SK-N-SH (cell line): ENCODE data around the gene IDE. TPM values are rescaled to one million over a fixed set of nuclear protein-coding genes. Genes with fewer than 3 reads are reported as not detected.

ENCODE experiments used
- CTCF ChIA-PET: fragments of 300-600, 350-600 bp; formaldehyde crosslinking; extraction: SDS; loops from one replicate; lab custom pipeline; 2021; lab: Yijun Ruan, JAX
- POLR2A ChIA-PET: fragments of 350-600 bp; sonication (Branson Sonifier 250); formaldehyde crosslinking; extraction: SDS; loops from one replicate; lab custom pipeline; 2020; ENCODE audit warnings: antibody characterized with exemption, inconsistent platforms; lab: Yijun Ruan, JAX
- DNase-seq: peaks from one replicate; pipeline ENCODE4 v3.0.0; 2012
- H2AFZ ChIP-seq: fragments of 200-600 bp; sonication (generic); 2 replicates; pipeline ENCODE4 v1.8.1; 2016; ENCODE audit warnings: antibody characterized with exemption, mild to moderate bottlenecking, low read depth
- H3F3A ChIP-seq: fragments of 200-600 bp; sonication (generic); replicated peaks from 2 replicates; pipeline ENCODE3; 2016; ENCODE audit warnings: antibody characterized with exemption, mild to moderate bottlenecking; ENCODE audit not compliant: insufficient read depth
- H3K27ac ChIP-seq, 2 experiments: fragments of 200-500 bp in 1 of 2; fragments of 200-600 bp in 1 of 2; sonication (Bioruptor generic) in 1 of 2; sonication (generic), shearing (Covaris generic) in 1 of 2; 2 replicates each; pipeline versions ENCODE4 v1.5.1 to v1.6.1; 2014 to 2016; ENCODE audit warnings: low read depth in 2 of 2, inconsistent platforms in 1 of 2, low read length in 1 of 2, mild to moderate bottlenecking in 1 of 2, mixed read lengths in 1 of 2
- H3K27me3 ChIP-seq: fragments of 200-600 bp; sonication (generic), shearing (Covaris generic); 2 replicates; pipeline ENCODE4 v1.6.1; 2016; ENCODE audit warnings: mixed run types; ENCODE audit not compliant: insufficient read depth
- H3K36me3 ChIP-seq, 2 experiments: fragments of 200-500 bp in 1 of 2; fragments of 200-600 bp in 1 of 2; sonication (Bioruptor generic) in 1 of 2; sonication (generic) in 1 of 2; replicated peaks in 1 of 2; 2 replicates each; pipeline versions ENCODE3 to v1.5.1; 2014 to 2016; ENCODE audit warnings: low read length in 1 of 2, mild to moderate bottlenecking in 1 of 2; ENCODE audit not compliant: insufficient read depth in 2 of 2, control insufficient read depth in 1 of 2
- H3K4me1 ChIP-seq, 2 experiments: fragments of 200-500 bp in 1 of 2; fragments of 200-600 bp in 1 of 2; sonication (Bioruptor generic) in 1 of 2; sonication (generic), shearing (Covaris generic) in 1 of 2; 2 replicates each; pipeline versions ENCODE4 v1.5.1 to v1.6.1; 2014 to 2016; ENCODE audit warnings: low read depth in 1 of 2, low read length in 1 of 2, mixed run types in 1 of 2; ENCODE audit not compliant: insufficient read depth in 2 of 2, control insufficient read depth in 1 of 2
- H3K4me2 ChIP-seq: fragments of 200-600 bp; sonication (generic), shearing (Covaris generic); 2 replicates; pipeline ENCODE4 v1.6.1; 2017; ENCODE audit warnings: mixed run types
- H3K4me3 ChIP-seq, 2 experiments: fragments of 200-500 bp in 1 of 2; fragments of 200-600 bp in 1 of 2; sonication (Bioruptor generic) in 1 of 2; sonication (generic), shearing (Covaris generic) in 1 of 2; 2 replicates each; pipeline versions ENCODE4 v1.5.1 to v1.8.1; 2014 to 2016; ENCODE audit warnings: low read depth in 2 of 2, inconsistent platforms in 1 of 2, low read length in 1 of 2, mild to moderate bottlenecking in 1 of 2, mixed read lengths in 1 of 2, moderate library complexity in 1 of 2
- H3K79me2 ChIP-seq: fragments of 200-600 bp; sonication (generic); 2 replicates; pipeline ENCODE4 v1.8.1; 2017; ENCODE audit warnings: mild to moderate bottlenecking; ENCODE audit not compliant: insufficient read depth
- H3K9ac ChIP-seq: fragments of 200-600 bp; sonication (generic); 2 replicates; pipeline ENCODE4 v1.6.1; 2017; ENCODE audit warnings: mixed run types
- H3K9me2 ChIP-seq: fragments of 200-600 bp; sonication (generic); 2 replicates; pipeline ENCODE4 v1.6.1; 2017; ENCODE audit warnings: mixed run types
- H3K9me3 ChIP-seq: fragments of 200-600 bp; sonication (generic); 2 replicates; pipeline ENCODE4 v1.6.1; 2017; ENCODE audit warnings: mixed run types, mild to moderate bottlenecking, moderate library complexity
- H4K20me1 ChIP-seq: fragments of 200-600 bp; sonication (generic); 2 replicates; pipeline ENCODE4 v1.6.1; 2017; ENCODE audit warnings: mild to moderate bottlenecking, mixed run types; ENCODE audit not compliant: insufficient read depth
- EZH2phosphoT487 ChIP-seq: fragments of 200-600 bp; sonication (generic); IDR thresholded peaks from 2 replicates; pipeline ENCODE4 v1.6.1; 2017; ENCODE audit warnings: low read depth, mixed run types, mild to moderate bottlenecking, antibody characterized with exemption, moderate library complexity, borderline replicate concordance
- FOXM1 ChIP-seq: IDR thresholded peaks from 2 replicates; pipeline ENCODE4 v1.4.0; 2012; ENCODE audit warnings: low read depth, mild to moderate bottlenecking
- GABPA ChIP-seq: IDR thresholded peaks from 2 replicates; pipeline ENCODE4 v1.4.0; 2012; ENCODE audit warnings: low read depth, mild to moderate bottlenecking
- JUND ChIP-seq: IDR thresholded peaks from 2 replicates; pipeline ENCODE4 v1.4.0; 2012
- RAD21 ChIP-seq: IDR thresholded peaks from 2 replicates; pipeline ENCODE4 v1.6.1; 2012; ENCODE audit warnings: mild to moderate bottlenecking, low read length
- RXRA ChIP-seq: IDR thresholded peaks from 2 replicates; pipeline ENCODE4 v1.4.0; 2012; ENCODE audit warnings: low read depth, mild to moderate bottlenecking, borderline replicate concordance
- SMC3 ChIP-seq: IDR thresholded peaks from 2 replicates; pipeline ENCODE4 v1.6.1; 2012; ENCODE audit warnings: low read depth, low read length, improper control_type of control experiment
- WGBS: methylation state at CpG from one replicate; pipeline ENCODE4 v1.1.6; 2017; ENCODE audit warnings: low lambda C conversion rate; 5-methylcytosine and 5-hydroxymethylcytosine counted together
- polyA plus RNA-seq, 3 experiments: library from polyadenylated mRNA; depleted of rRNA; stranded (reverse); fragments of >200 nt; gene quantifications; 2 replicates each; pipeline ENCODE4 v1.2.3, GENCODE V29; 2012
- TF ChIP-seq, protein P1 (sequence below): IDR thresholded peaks from 2 replicates; pipeline ENCODE4 v1.4.0; 2012; ENCODE audit warnings: low read depth
- TF ChIP-seq, protein P2 (sequence below): fragments of 200-600 bp; sonication (generic); IDR thresholded peaks from 2 replicates; pipeline ENCODE4 v1.6.1; 2017; ENCODE audit warnings: antibody characterized with exemption, mild to moderate bottlenecking, moderate library complexity

The IDE gene
- polyA plus RNA-seq, 1 of the 3 experiments (the other 2 are of a cell fraction): 9.3 TPM

DNA sequence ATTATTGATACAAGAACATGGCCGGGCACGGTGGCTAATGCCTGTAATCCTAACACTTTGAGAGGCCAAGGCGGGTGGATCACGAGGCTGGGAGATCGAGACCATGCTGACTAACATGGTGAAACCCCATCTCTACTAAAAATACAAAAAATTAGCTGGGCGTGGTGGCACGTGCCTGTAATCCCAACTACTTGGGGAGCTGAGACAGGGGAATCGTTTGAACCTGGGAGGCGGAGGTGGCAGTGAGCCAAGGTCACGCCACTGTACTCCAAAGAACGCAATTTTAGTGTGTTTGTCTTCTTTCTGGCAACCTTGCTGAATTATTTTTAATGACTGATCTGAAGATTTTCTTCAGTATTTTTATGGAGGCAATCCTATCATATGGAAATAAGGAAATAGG, 46.2 kb downstream of the IDE start:
- DNase-seq: no peak
- CTCF ChIA-PET: interaction anchor here (0.6 to 5.8 kb wide), 5 partner anchors 9 to 430 kb away, joined by 3 to 29 read pairs (median 3); partner anchors contain the start of gene IDE
- Histone ChIP-seq H2AFZ (no peak overlapping the region), H3K27me3 (no peaks in the 10 kb centered on the region), H3K9ac (no peak overlapping the region), H4K20me1 (no peaks in the 10 kb centered on the region), H3K9me2 (no peaks in the 10 kb centered on the region), H3K27ac (no peak overlapping the region), H3K4me2 (no peak overlapping the region), H3K4me3 (no peak overlapping the region), H3F3A (no peaks in the 10 kb centered on the region), H3K9me3 (no peaks in the 10 kb centered on the region), H3K4me1 (no peaks in the 10 kb centered on the region), H3K79me2 (no peaks in the 10 kb centered on the region; the same call in 1 of the 2 replicates), H3K36me3 (peaks cover 18 to 50% of the 10 kb centered on the region in 2 experiments)
- 89% methylated on average over 11 of the region's 11 CpGs for WGBS
- TF ChIP-seq RXRA (no peak), RAD21 (no peak), JUND (no peak), FOXM1 (no peak), GABPA (no peak)
- TF ChIP-seq, protein P1, sequence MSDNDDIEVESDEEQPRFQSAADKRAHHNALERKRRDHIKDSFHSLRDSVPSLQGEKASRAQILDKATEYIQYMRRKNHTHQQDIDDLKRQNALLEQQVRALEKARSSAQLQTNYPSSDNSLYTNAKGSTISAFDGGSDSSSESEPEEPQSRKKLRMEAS: no peak
- POLR2A ChIA-PET: no interaction called here

DNA sequence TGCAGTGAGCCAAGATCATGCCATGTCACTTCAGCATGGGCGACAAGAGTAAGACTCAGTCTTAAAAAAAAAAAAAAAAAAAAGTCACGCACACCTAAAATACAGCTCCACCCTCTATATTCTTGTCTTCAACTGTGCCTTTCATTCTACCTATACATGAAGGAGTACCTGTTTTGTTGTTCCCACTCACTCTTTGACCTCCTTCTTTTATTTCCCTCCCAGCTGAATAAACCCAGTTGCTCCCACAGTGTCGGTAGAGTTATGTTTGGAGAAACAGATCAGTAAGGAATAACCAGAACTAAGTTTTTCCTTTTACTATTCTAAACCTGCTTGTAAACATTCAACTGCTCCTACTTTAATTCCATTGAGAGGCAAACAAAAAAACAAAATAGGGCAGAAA, 50.3 kb downstream of the IDE start:
- no peak overlapping the region for H2AFZ ChIP-seq
- no peak overlapping the region for H3K4me2 ChIP-seq
- H3K36me3 ChIP-seq: peaks cover 8 to 26% of the 10 kb centered on the region in 2 experiments
- H3K27ac ChIP-seq: no peak overlapping the region
- DNase-seq: no peak
- H3K9me2 ChIP-seq: no peaks in the 10 kb centered on the region
- ChIA-PET POLR2A (no interaction called here), CTCF (interaction anchor here (0.8 to 5.8 kb wide), 4 partner anchors 23 to 51 kb away, joined by 3 to 29 read pairs (median 4); partner anchors contain the start of gene IDE)
- H4K20me1 ChIP-seq: no peaks in the 10 kb centered on the region
- H3F3A ChIP-seq: peaks cover 5% of the 10 kb centered on the region
- H3K9me3 ChIP-seq: no peaks in the 10 kb centered on the region
- H3K9ac ChIP-seq: no peak overlapping the region
- H3K4me1 ChIP-seq: no peaks in the 10 kb centered on the region
- H3K79me2 ChIP-seq: no peaks in the 10 kb centered on the region
- TF ChIP-seq, protein P2, sequence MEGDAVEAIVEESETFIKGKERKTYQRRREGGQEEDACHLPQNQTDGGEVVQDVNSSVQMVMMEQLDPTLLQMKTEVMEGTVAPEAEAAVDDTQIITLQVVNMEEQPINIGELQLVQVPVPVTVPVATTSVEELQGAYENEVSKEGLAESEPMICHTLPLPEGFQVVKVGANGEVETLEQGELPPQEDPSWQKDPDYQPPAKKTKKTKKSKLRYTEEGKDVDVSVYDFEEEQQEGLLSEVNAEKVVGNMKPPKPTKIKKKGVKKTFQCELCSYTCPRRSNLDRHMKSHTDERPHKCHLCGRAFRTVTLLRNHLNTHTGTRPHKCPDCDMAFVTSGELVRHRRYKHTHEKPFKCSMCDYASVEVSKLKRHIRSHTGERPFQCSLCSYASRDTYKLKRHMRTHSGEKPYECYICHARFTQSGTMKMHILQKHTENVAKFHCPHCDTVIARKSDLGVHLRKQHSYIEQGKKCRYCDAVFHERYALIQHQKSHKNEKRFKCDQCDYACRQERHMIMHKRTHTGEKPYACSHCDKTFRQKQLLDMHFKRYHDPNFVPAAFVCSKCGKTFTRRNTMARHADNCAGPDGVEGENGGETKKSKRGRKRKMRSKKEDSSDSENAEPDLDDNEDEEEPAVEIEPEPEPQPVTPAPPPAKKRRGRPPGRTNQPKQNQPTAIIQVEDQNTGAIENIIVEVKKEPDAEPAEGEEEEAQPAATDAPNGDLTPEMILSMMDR: no peak
- H3K27me3 ChIP-seq: no peaks in the 10 kb centered on the region
- no peak overlapping the region for H3K4me3 ChIP-seq
- WGBS: 96% methylated on average over 3 of the region's 3 CpGs

DNA sequence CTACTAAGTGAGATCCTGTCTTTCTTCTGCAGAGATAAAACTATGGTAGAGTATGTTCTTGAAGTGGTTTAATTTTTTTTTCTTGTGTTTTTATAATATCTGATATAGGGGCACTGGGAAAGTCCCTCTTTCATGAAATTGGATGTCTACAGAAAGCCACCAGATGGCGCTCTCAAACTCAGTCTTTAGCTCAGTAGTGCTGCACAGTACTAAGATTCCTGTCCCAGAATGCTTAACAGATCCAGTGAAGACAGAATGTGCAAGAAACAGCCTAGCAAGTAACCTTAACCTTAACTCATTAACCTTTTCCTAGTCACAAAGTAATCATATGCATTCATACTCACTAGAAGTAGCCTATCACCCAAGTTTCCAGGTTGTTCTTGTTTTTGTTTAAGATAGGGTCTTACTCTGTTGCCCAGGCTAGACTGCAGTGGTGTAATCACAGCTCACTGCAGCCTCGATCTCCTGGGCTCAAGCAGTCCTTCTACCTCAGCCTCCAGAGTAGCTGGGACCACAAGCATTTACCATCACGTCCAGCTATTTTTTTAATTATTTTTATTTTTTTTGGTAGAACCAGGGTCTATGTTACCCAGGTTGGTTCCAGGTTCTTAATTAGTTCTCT, 56.7 kb downstream of the IDE start:
- no peak overlapping the region for H3K4me2 ChIP-seq
- peaks cover 18% of the 10 kb centered on the region for H3F3A ChIP-seq
- peak; percentile 61 for DNase-seq
- POLR2A ChIA-PET: interaction anchor here (1.3 to 1.5 kb wide), 2 partner anchors 57 to 74 kb away, joined by 4 to 6 read pairs; partner anchors contain the start of gene IDE
- H3K36me3 ChIP-seq: peaks cover 21 to 32% of the 10 kb centered on the region in 2 experiments
- H3K27ac ChIP-seq: no peak overlapping the region
- no peaks in the 10 kb centered on the region for H3K27me3 ChIP-seq
- H4K20me1 ChIP-seq: no peaks in the 10 kb centered on the region
- no peaks in the 10 kb centered on the region for H3K9me2 ChIP-seq
- CTCF ChIA-PET: interaction anchor here (0.6 to 5.8 kb wide), 34 partner anchors 10 to 840 kb away, joined by 3 to 93 read pairs (median 4); partner anchors contain the start of gene IDE
- 39% methylated on average over 3 of the region's 3 CpGs for WGBS
- TF ChIP-seq EZH2phosphoT487 (no peak), RAD21 (peak; percentile 80), SMC3 (peak; percentile 88)
- TF ChIP-seq, protein P2: peak; percentile 90
- TF ChIP-seq, all 33 proteins: peak for 3
- Histone ChIP-seq H3K79me2 (no peaks in the 10 kb centered on the region), H3K9ac (no peak overlapping the region), H3K4me1 (no peaks in the 10 kb centered on the region), H3K4me3 (no peak overlapping the region), H3K9me3 (no peaks in the 10 kb centered on the region), H2AFZ (no peak overlapping the region)
